Breast epithelium (tissue), 4 donors: ENCODE data around the gene DENND6A. TPM values are rescaled to one million over a fixed set of nuclear protein-coding genes. Genes with fewer than 3 reads are reported as not detected.

Experiments used
- DNase-seq, 2 donors: peaks; one replicate each; pipeline ENCODE4 v3.0.0-alpha.2; 2019; ENCODE audit warnings: low spot score in 2 of 2
- H3K27ac ChIP-seq, 2 donors: fragments of 200-600 bp; sonication (generic) in 1 of 2; one replicate each; pipeline ENCODE4 v1.5.1; 2016 to 2019; ENCODE audit warnings: mild to moderate bottlenecking in 1 of 2
- H3K27me3 ChIP-seq, 2 donors: fragments of 200-600 bp; sonication (generic) in 1 of 2; one replicate each; pipeline versions ENCODE4 v1.5.1 to v1.6.0; 2017 to 2019; ENCODE audit warnings: control low read depth in 1 of 2, mild to moderate bottlenecking in 1 of 2
- H3K36me3 ChIP-seq: fragments of 200-600 bp; one replicate; pipeline ENCODE4 v1.5.1; 2019
- H3K4me1 ChIP-seq, 2 donors: fragments of 200-600 bp; sonication (generic); one replicate each; pipeline ENCODE4 v1.5.1; 2016 to 2019; ENCODE audit warnings: control low read depth in 1 of 2
- H3K4me3 ChIP-seq, 3 donors: fragments of 200-600 bp; sonication (generic); 1 replicate in 2 of 3; 2 replicates in 1 of 3; pipeline ENCODE4 v1.5.1; 2016 to 2019; ENCODE audit warnings: mild to moderate bottlenecking in 3 of 3, moderate library complexity in 2 of 3
- H3K9me3 ChIP-seq, 2 donors: fragments of 200-600 bp; sonication (generic) in 1 of 2; one replicate each; pipeline ENCODE4 v1.5.1; 2016 to 2019; ENCODE audit warnings: control low read depth in 1 of 2
- CTCF ChIP-seq, 3 donors: fragments of 450-650 bp; IDR thresholded peaks; one replicate each; pipeline ENCODE4 v1.5.1; 2016 to 2017; ENCODE audit warnings: antibody characterized with exemption in 3 of 3, mild to moderate bottlenecking in 3 of 3, moderate library complexity in 3 of 3
- POLR2A ChIP-seq: fragments of 450-650 bp; IDR thresholded peaks from one replicate; pipeline ENCODE4 v1.6.1; 2016; ENCODE audit warnings: antibody characterized with exemption, mild to moderate bottlenecking, moderate library complexity
- POLR2AphosphoS5 ChIP-seq, 3 donors: sonication (generic); formaldehyde crosslinking; IDR thresholded peaks; one replicate each; pipeline ENCODE4 v1.6.1; 2017; ENCODE audit warnings: antibody characterized with exemption in 3 of 3
- intact Hi-C: fragments of 100-400 bp; cut with DNase I; formaldehyde crosslinking; loops from one replicate; pipeline ENCODE4 v1.15.1; 2023; ENCODE audit warnings: low total_unique reads
- total RNA-seq, 3 donors: library from RNA; depleted of rRNA; stranded (reverse); fragments of >200 nt; gene quantifications; one replicate each; pipeline ENCODE4 v1.1.0, GENCODE V29; 2016

Gene DENND6A
- total RNA-seq, 3 donors from 2014 or later, result 33.1 to 56.2 (median 38.0) TPM

DNA sequence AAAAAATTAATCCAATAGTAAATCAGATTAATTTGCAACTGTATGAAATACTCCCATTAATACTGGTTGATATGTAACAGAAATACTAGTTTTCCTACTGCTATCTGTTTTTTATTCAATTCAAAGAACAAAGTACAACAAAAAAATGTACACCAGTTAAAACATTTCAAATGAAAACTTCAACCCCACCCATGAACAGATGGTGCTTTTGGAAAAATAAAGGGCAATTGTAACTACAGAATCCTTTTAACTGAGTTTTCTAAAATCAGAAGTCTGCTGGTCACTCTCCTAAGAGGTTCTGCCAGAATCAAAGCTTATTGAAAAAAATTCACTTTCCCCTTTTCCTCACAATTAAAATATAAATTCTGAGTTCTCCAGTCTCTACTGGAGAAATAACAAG, 34.3 kb downstream of the DENND6A start:
- DNase-seq, result no peak
- Histone ChIP-seq H3K27me3 (no peaks in the 10 kb centered on the region), H3K36me3 (no peaks in the 10 kb centered on the region), H3K27ac (no peak overlapping the region), H3K4me1 (no peaks in the 10 kb centered on the region), H3K4me3 (no peak overlapping the region), H3K9me3 (no peaks in the 10 kb centered on the region)
- intact Hi-C loops, result loop anchor here (5.0 kb wide), 1 partner anchor 311 kb away; no protein-coding TSS in a partner anchor
- TF ChIP-seq POLR2AphosphoS5 (IDR thresholded peaks at IDR 0.05) (no peak), CTCF (IDR thresholded peaks at IDR 0.05) (no peak), POLR2A (no peak)

DNA sequence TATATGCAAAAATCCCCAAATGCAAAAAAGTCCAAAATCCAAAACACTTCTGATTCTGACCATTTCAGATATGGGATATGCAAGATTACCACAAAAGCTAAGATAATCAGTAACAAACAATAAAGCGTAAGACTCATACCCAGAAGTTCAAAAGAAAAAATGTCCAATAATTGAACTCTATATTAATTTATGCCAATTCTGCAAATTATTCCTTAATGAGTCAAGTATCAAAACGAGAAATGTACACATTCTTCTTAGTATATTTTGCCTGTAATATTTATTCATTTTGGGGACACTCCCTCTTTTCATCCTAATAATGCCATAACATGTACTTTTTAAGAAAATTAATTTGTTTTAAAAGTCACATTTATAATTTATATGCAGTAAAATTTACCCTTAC, 37.1 kb downstream of the DENND6A start:
- TF ChIP-seq CTCF (IDR thresholded peaks at IDR 0.05) (no peak), POLR2A (no peak), POLR2AphosphoS5 (IDR thresholded peaks at IDR 0.05) (no peak)
- intact Hi-C loops, result loop anchor here (5.0 kb wide), 1 partner anchor 308 kb away; no protein-coding TSS in a partner anchor
- DNase-seq, result no peak
- Histone ChIP-seq H3K27ac (no peak overlapping the region), H3K36me3 (no peaks in the 10 kb centered on the region), H3K27me3 (no peaks in the 10 kb centered on the region), H3K4me3 (no peak overlapping the region), H3K4me1 (no peaks in the 10 kb centered on the region), H3K9me3 (no peaks in the 10 kb centered on the region)

DNA sequence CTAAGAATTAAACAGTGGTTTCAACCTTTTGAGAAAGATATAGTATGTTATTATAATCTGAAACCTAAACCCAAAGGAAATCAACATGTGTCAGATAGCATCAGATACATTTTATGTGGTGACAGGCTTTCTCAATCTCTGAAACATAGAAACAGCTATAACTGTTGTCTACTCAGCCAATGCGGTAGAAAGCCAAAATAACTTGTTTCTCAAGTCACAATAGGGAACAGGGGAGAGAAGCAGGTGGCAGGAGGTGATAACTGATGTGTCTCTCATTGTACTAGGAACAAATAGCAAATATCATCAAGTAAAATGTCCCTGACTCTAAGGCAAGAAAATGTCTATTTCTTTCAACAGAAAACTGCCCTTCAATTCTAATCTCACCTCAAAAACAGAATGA, 38.6 kb downstream of the DENND6A start:
- Histone ChIP-seq H3K4me1 (no peaks in the 10 kb centered on the region), H3K36me3 (no peaks in the 10 kb centered on the region), H3K27ac (no peak overlapping the region), H3K27me3 (no peaks in the 10 kb centered on the region), H3K9me3 (no peaks in the 10 kb centered on the region), H3K4me3 (no peak overlapping the region)
- TF ChIP-seq POLR2AphosphoS5 (IDR thresholded peaks at IDR 0.05) (no peak), POLR2A (no peak), CTCF (IDR thresholded peaks at IDR 0.05) (no peak)
- intact Hi-C loops, result no loop called here
- no peak for DNase-seq

- Histone ChIP-seq H3K27ac (no peak overlapping the region), H3K4me1 (no peaks in the 10 kb centered on the region), H3K4me3 (no peak overlapping the region), H3K36me3 (no peaks in the 10 kb centered on the region), H3K27me3 (no peaks in the 10 kb centered on the region), H3K9me3 (peaks cover 8 to 9% of the 10 kb centered on the region in 2 donors)
- intact Hi-C loops, result no loop called here
- no peak for DNase-seq
- no peak for TF ChIP-seq POLR2A
- TF ChIP-seq POLR2AphosphoS5 (IDR thresholded peaks at IDR 0.05), result no peak
- TF ChIP-seq CTCF (IDR thresholded peaks at IDR 0.05), result no peak
These were observed 40.7 kb downstream of the DENND6A start for GRCh38 chr3:57652203-57652602.

DNA sequence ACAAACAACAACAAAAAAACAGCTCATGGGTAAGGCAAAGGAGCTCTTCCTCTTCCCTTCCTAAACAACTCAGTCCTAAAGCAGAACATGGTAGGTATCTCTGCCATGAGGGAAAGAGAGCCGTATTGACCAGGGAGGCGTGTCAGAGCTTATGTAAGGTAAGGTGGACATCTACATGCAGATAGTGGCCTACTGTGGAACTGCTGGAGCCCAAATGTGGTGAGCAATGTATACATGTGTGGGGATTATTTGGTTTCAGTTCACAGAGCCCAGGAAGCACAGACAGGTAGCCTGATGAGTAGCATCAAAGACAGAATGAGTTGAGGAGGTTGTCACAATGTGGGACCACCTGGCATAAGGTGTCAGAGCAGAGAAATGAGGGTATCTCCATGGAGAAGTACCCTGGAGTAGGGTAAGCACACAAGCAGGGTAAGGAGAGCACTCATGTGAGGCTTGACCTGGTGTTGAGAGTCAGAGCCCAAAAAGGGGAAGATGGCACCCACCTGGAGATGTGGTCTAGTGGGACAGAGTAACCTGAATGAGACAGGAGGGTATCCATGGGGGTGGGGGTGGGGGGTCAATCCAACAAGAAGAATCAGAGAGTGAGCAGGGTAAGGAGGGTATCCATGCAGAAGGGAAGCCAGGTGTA, 45.5 kb downstream of the DENND6A start:
- Histone ChIP-seq H3K36me3 (no peaks in the 10 kb centered on the region), H3K27ac (no peak overlapping the region)
- intact Hi-C loops, result no loop called here

More for the DNA sequence above, 45.5 kb downstream of the DENND6A start:
- H3K27me3 ChIP-seq, result no peaks in the 10 kb centered on the region
- peaks cover 8 to 9% of the 10 kb centered on the region in 2 donors for H3K9me3 ChIP-seq
- DNase-seq, result no peak
- no peak for TF ChIP-seq POLR2AphosphoS5 (IDR thresholded peaks at IDR 0.05)
- H3K4me3 ChIP-seq, result no peak overlapping the region
- no peaks in the 10 kb centered on the region for H3K4me1 ChIP-seq
